CD4-positive, alpha-beta T cell (primary cell): ENCODE results near the gene TUT4. TPM values are rescaled to one million over a fixed set of nuclear protein-coding genes. Genes with fewer than 3 reads are reported as not detected.

ENCODE experiments used
- ATAC-seq: fragments of 200-7000 bp; cut with Tn5 transposase; one replicate; pipeline ENCODE4 v1.10.0; 2022; ENCODE audit warnings: mild to moderate bottlenecking; ENCODE audit not compliant: poor library complexity
- CTCF ChIA-PET: fragments of 350-600 bp; sonication (Branson Sonifier 250); formaldehyde crosslinking; loops from one replicate; lab custom pipeline; 2021; ENCODE audit warnings: antibody characterized with exemption, inconsistent platforms; lab: Charles Lee
- POLR2A ChIA-PET: fragments of 350-600 bp; sonication (Branson Sonifier 250); formaldehyde crosslinking; loops from one replicate; lab custom pipeline; 2021; ENCODE audit warnings: antibody characterized with exemption, inconsistent platforms; lab: Charles Lee
- DNase-seq, 14 experiments: peaks; one replicate each; pipeline ENCODE4 v3.0.0-alpha.2; 2013 to 2020; ENCODE audit warnings: mixed read lengths in 2 of 14
- H3K27ac ChIP-seq, 2 donors: one replicate each; pipeline versions ENCODE4 v1.5.1 to v1.7.0; 2013; ENCODE audit warnings: low read length in 2 of 2, low read depth in 1 of 2, mild to moderate bottlenecking in 1 of 2
- H3K27me3 ChIP-seq, 2 experiments: 1 replicate in 1 of 2; 2 replicates in 1 of 2; pipeline versions ENCODE4 v1.6.1 to v1.7.0; 2013; ENCODE audit warnings: low read length in 2 of 2, control low read depth in 1 of 2, mild to moderate bottlenecking in 1 of 2, moderate library complexity in 1 of 2; ENCODE audit not compliant: insufficient read depth in 2 of 2, control insufficient read depth in 1 of 2
- H3K36me3 ChIP-seq: one replicate; pipeline ENCODE4 v1.6.1; 2013; ENCODE audit warnings: low read length, control low read depth; ENCODE audit not compliant: insufficient read depth
- H3K4me1 ChIP-seq: one replicate; pipeline ENCODE4 v1.6.1; 2013; ENCODE audit warnings: low read length, control low read depth; ENCODE audit not compliant: insufficient read depth
- H3K4me3 ChIP-seq: one replicate; pipeline ENCODE4 v1.5.1; 2013; ENCODE audit warnings: mild to moderate bottlenecking, low read length, moderate library complexity
- H3K9me3 ChIP-seq, 2 experiments: 1 replicate in 1 of 2; 2 replicates in 1 of 2; pipeline versions ENCODE4 v1.6.1 to v1.7.0; 2013; ENCODE audit warnings: low read length in 2 of 2, mild to moderate bottlenecking in 2 of 2, control low read depth in 1 of 2, moderate library complexity in 1 of 2; ENCODE audit not compliant: control insufficient read depth in 1 of 2, insufficient read depth in 1 of 2
- H3K27ac Mint-ChIP-seq: one replicate; pipeline ENCODE4 v1.8.0; 2020; ENCODE audit warnings: mixed read lengths
- H3K27me3 Mint-ChIP-seq: one replicate; pipeline ENCODE4 v1.8.0; 2021; ENCODE audit warnings: mixed read lengths
- H3K36me3 Mint-ChIP-seq: one replicate; pipeline ENCODE4 v1.8.0; 2021; ENCODE audit warnings: low read depth, mixed read lengths
- H3K4me1 Mint-ChIP-seq: one replicate; pipeline ENCODE4 v1.8.0; 2021; ENCODE audit warnings: low read depth, mixed read lengths
- H3K4me3 Mint-ChIP-seq: one replicate; pipeline ENCODE4 v1.8.0; 2020; ENCODE audit warnings: mild to moderate bottlenecking, mixed read lengths
- H3K9me3 Mint-ChIP-seq: one replicate; pipeline ENCODE4 v1.8.0; 2020; ENCODE audit warnings: mixed read lengths
- intact Hi-C, 2 experiments: fragments of 100-400 bp; cut with DNase I in 1 of 2; cut with micrococcal nuclease in 1 of 2; formaldehyde crosslinking; loops; one replicate each; pipeline versions ENCODE4 v1.15.1 to v1.9.0; 2023 to 2025; cut with DNase I, micrococcal nuclease
- total RNA-seq, 174 experiments: library from RNA in 2 of 174; stranded (reverse) in 2 of 174; gene quantifications; one replicate each; pipeline ENCODE4 v1.2.3 and lab custom pipeline; 2021 to 2026
- TF ChIP-seq, protein P1 (sequence below): fragments of 200-600 bp; IDR thresholded peaks from one replicate; pipeline ENCODE4 v1.8.0; 2022; ENCODE audit warnings: antibody characterized with exemption, mild to moderate bottlenecking

Gene TUT4
- total RNA-seq, 2 experiments from 2014 or later, result 141 to 147 TPM

DNA sequence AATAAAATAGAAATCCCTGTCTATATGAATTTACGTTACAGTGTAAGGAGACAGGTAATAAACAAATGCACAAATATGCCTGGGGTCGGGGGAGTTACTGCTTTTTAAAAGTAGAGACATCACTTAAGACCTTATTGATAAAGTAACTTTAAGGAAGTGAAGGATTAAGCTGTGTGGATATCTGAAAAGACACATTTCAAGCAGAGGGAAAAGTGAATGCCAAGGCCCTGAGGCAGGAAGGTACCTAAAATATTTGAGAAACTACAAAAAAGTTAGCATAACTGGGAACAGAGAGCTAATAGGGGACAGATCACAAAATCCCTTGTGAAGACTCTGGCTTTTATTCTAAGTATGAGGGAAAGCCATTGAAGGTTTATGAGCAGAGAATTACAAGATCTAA is 41.5 kb downstream of the TUT4 start:
- Histone ChIP-seq H3K27ac (no peak overlapping the region), H3K36me3 (peaks cover 43% of the 10 kb centered on the region), H3K9me3 (no peaks in the 10 kb centered on the region), H3K4me1 (no peaks in the 10 kb centered on the region), H3K4me3 (no peak overlapping the region), H3K27me3 (no peaks in the 10 kb centered on the region)
- Mint-ChIP-seq H3K36me3 (peaks cover 92% of the 10 kb centered on the region), H3K27ac (no peak overlapping the region), H3K4me1 (peaks cover 16% of the 10 kb centered on the region), H3K9me3 (no peaks in the 10 kb centered on the region), H3K27me3 (no peaks in the 10 kb centered on the region), H3K4me3 (no peak overlapping the region)
- no peak for DNase-seq
- ChIA-PET POLR2A (interaction anchor here (1.5 kb wide), 1 partner anchor 42 kb away, joined by 4 read pairs; the partner anchor contains the start of gene TUT4), CTCF (no interaction called here)
- TF ChIP-seq, protein P1, sequence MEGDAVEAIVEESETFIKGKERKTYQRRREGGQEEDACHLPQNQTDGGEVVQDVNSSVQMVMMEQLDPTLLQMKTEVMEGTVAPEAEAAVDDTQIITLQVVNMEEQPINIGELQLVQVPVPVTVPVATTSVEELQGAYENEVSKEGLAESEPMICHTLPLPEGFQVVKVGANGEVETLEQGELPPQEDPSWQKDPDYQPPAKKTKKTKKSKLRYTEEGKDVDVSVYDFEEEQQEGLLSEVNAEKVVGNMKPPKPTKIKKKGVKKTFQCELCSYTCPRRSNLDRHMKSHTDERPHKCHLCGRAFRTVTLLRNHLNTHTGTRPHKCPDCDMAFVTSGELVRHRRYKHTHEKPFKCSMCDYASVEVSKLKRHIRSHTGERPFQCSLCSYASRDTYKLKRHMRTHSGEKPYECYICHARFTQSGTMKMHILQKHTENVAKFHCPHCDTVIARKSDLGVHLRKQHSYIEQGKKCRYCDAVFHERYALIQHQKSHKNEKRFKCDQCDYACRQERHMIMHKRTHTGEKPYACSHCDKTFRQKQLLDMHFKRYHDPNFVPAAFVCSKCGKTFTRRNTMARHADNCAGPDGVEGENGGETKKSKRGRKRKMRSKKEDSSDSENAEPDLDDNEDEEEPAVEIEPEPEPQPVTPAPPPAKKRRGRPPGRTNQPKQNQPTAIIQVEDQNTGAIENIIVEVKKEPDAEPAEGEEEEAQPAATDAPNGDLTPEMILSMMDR, result no peak
- ATAC-seq, result no peak
- intact Hi-C loops, result no loop called here

DNA sequence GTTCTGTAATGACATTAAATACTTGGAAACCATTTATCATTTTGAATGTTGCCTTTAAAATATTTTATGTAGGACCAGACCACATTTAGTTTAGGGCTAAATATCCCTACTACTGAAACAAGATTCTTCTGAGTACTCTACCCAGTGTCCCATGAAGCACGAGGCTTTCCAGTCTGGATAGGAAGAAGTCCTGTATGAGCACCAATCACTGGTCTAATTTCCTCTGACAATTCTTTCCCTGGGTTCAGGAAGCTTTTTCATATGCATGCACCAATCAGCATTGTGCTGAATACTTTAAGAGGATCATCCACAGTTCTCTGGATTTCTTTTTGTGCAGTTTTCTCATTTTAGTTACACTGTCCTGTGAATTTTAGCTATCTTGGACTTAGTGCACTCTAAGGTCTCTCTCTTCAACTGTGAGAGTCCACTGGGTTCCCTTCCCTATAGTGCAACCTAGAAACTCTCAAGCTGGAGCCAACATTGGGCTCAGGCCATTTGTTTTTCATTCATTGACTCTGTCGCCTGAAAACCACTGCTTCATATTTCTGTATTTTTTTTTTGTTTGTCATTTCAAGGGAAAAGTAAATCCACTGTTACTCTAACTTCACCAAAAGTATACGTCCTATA is 45.9 kb downstream of the TUT4 start:
- Histone ChIP-seq H3K27me3 (no peaks in the 10 kb centered on the region), H3K36me3 (peaks cover 34% of the 10 kb centered on the region), H3K27ac (no peak overlapping the region), H3K9me3 (no peaks in the 10 kb centered on the region), H3K4me1 (no peaks in the 10 kb centered on the region), H3K4me3 (no peak overlapping the region)
- H3K27me3 Mint-ChIP-seq, result no peaks in the 10 kb centered on the region
- H3K36me3 Mint-ChIP-seq, result peaks cover 95% of the 10 kb centered on the region
- H3K9me3 Mint-ChIP-seq, result no peaks in the 10 kb centered on the region
- no peak overlapping the region for H3K4me3 Mint-ChIP-seq
- TF ChIP-seq, protein P1, result no peak
- DNase-seq, result no peak
- ChIA-PET POLR2A (interaction anchor here (0.7 kb wide), 1 partner anchor 15 kb away, joined by 3 read pairs; no protein-coding TSS in a partner anchor), CTCF (no interaction called here)
- H3K27ac Mint-ChIP-seq, result no peak overlapping the region
- no peak for ATAC-seq
- intact Hi-C loops, result no loop called here
- H3K4me1 Mint-ChIP-seq, result peaks cover 11% of the 10 kb centered on the region

DNA sequence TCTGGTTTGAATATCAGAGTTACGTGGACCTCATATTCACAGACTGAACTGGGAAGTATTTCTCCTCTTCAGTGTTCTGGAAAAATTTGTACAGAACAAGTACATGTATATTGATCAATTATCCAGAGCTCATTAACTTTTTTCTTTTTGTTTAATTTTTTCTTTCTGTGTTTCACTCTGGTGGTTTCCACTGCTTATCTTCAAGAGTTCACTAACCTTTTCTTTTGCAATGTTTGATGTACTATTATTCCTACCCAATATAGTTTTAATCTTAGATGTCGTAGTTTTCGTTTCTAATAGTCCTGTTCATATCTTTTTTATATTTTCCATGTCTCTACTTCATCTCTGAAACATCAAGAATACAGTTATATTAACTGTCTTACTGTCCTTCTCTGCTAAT is 46.5 kb downstream of the TUT4 start:
- Mint-ChIP-seq H3K9me3 (no peaks in the 10 kb centered on the region), H3K36me3 (peaks cover 95% of the 10 kb centered on the region), H3K4me3 (no peak overlapping the region), H3K27me3 (no peaks in the 10 kb centered on the region), H3K27ac (no peak overlapping the region), H3K4me1 (peaks cover 14% of the 10 kb centered on the region)
- H3K4me1 ChIP-seq, result no peaks in the 10 kb centered on the region
- intact Hi-C loops, result no loop called here
- TF ChIP-seq, protein P1, result no peak
- H3K4me3 ChIP-seq, result no peak overlapping the region
- no peaks in the 10 kb centered on the region for H3K9me3 ChIP-seq
- CTCF ChIA-PET, result no interaction called here
- H3K36me3 ChIP-seq, result peaks cover 32% of the 10 kb centered on the region
- H3K27ac ChIP-seq, result no peak overlapping the region
- POLR2A ChIA-PET, result interaction anchor here (0.6 kb wide), 1 partner anchor 197 kb away, joined by 3 read pairs; no protein-coding TSS in a partner anchor
- DNase-seq (no peak), ATAC-seq (no peak)
- no peaks in the 10 kb centered on the region for H3K27me3 ChIP-seq
